HG03571 (cell line): Measurements from ENCODE around the gene DPYD.

Experiments used
- ATAC-seq: cut with Tn5 transposase; IDR thresholded peaks from one replicate; pipeline ENCODE4 v1.9.1; 2021; ENCODE audit not compliant: unreplicated experiment

The DPYD gene

GRCh38 chr1:97792655-97793054 lies 128.2 kb downstream of the DPYD start:
- no peak for ATAC-seq

GRCh38 chr1:97791251-97791650 lies 129.6 kb downstream of the DPYD start:
- peak; percentile 69 for ATAC-seq

GRCh38 chr1:97787231-97787630 lies 133.6 kb downstream of the DPYD start:
- ATAC-seq, result no peak

- no peak for ATAC-seq
Observed at GRCh38 chr1:97784661-97785060, 136.2 kb downstream of the DPYD start.

- ATAC-seq, result no peak
Observed at GRCh38 chr1:97783751-97784150, 137.1 kb downstream of the DPYD start.

GRCh38 chr1:97781762-97782337 lies 139.0 kb downstream of the DPYD start:
- peak; percentile 56 for ATAC-seq

- no peak for ATAC-seq
Observed at GRCh38 chr1:97780884-97781283, 139.9 kb downstream of the DPYD start.

- no peak for ATAC-seq
Observed at GRCh38 chr1:97778718-97779117, 142.1 kb downstream of the DPYD start.

- ATAC-seq, result no peak
Observed at GRCh38 chr1:97770376-97770775, 150.5 kb downstream of the DPYD start.

- no peak for ATAC-seq
Observed at GRCh38 chr1:97767381-97767780, 153.5 kb downstream of the DPYD start.

- ATAC-seq, result no peak
Observed at GRCh38 chr1:97764991-97765390, 155.8 kb downstream of the DPYD start.

GRCh38 chr1:97761637-97762036 lies 159.2 kb downstream of the DPYD start:
- no peak for ATAC-seq

- no peak for ATAC-seq
Observed at GRCh38 chr1:97759078-97759477, 161.8 kb downstream of the DPYD start.

GRCh38 chr1:97758541-97759057 lies 162.2 kb downstream of the DPYD start:
- ATAC-seq, result no peak

- no peak for ATAC-seq
Observed at GRCh38 chr1:97745912-97746311, 174.9 kb downstream of the DPYD start.

GRCh38 chr1:97744977-97745376 lies 175.9 kb downstream of the DPYD start:
- no peak for ATAC-seq

- ATAC-seq, result no peak
Observed at GRCh38 chr1:97743129-97743528, 177.7 kb downstream of the DPYD start.

- ATAC-seq, result no peak
Observed at GRCh38 chr1:97740891-97741290, 179.9 kb downstream of the DPYD start.

GRCh38 chr1:97739596-97740103 lies 181.2 kb downstream of the DPYD start:
- no peak for ATAC-seq

GRCh38 chr1:97738270-97738669 lies 182.6 kb downstream of the DPYD start:
- no peak for ATAC-seq

GRCh38 chr1:97730271-97730670 lies 190.6 kb downstream of the DPYD start:
- no peak for ATAC-seq

- ATAC-seq, result no peak
Observed at GRCh38 chr1:97728436-97728835, 192.4 kb downstream of the DPYD start.

- ATAC-seq, result no peak
Observed at GRCh38 chr1:97727029-97727428, 193.8 kb downstream of the DPYD start.
